ENCODE data around the gene DSC2. TPM values are rescaled to one million over a fixed set of nuclear protein-coding genes. Genes with fewer than 3 reads are reported as not detected.

DSC2 gene
- total RNA-seq (2022) (21.7 and 22.7 TPM in 2 replicates), Bru-seq, nascent RNA (percentile 68 among the genes with signal in this experiment), BruChase-seq, experiment 1, labeled RNA remaining after a 2-hour chase (percentile 77 among the genes with signal in this experiment), BruChase-seq, experiment 2, labeled RNA remaining after a 6-hour chase (percentile 91 among the genes with signal in this experiment)
- long read RNA-seq, full-length matches to known transcripts = 29 of 50 reads
- long read RNA-seq, partial matches to known transcripts = 13 of 50 reads
- long read RNA-seq, other reads (novel, unspliced or antisense) = 8 of 50 reads

DNA sequence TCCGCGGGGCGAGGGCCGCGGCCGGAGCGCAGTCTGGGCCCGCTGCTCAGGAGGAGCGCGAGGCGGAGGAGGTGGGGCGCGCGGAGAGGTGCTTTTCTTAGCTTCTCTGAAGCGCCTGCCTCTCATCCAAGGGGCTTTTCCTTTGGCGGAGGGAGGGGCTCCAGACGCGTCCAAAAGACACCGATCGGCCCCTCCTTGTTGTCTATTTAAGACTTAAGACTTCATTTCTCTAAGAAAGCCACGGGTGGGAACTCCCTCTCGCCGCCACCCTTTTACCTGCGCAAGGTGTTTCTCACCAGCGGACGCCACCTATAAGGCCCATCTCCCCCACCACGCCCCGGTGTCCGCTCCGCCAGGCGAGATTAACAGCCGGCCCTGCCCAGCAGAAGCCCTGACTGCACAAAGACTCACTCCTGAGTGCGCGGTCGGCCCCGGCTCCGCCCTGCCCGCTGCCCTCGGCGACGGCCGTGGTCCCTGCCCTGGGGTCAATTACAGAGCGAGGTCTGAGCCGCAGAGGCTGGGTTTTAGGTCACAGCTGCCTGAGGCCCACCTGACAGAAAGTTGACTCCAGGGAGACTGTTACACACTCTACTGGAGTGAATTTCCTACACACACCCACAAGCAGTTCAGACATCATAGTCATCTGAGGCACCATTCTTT, at the start of gene DSC2:
DSC2 (minus strand) TSS at position 397 of the 660 bp plus-strand sequence. CDS start 450 bp downstream, outside the sequence.
- Mint-ChIP-seq H3K27ac (ENCODE audit: unreplicated experiment) (peak within 1 kb of the TSS; percentile 86), H3K36me3 (ENCODE audit: insufficient read depth, unreplicated experiment) (peaks cover 6% of the 10 kb centered on the region), H3K27me3 (ENCODE audit: insufficient read depth, unreplicated experiment) (no peaks in the 10 kb centered on the region), H3K4me1 (ENCODE audit: low read depth, unreplicated experiment) (peaks cover 17% of the 10 kb centered on the region), H3K9me3 (ENCODE audit: unreplicated experiment) (no peaks in the 10 kb centered on the region), H3K4me3 (ENCODE audit: unreplicated experiment) (peak within 1 kb of the TSS; percentile 83)
- H3K36me3 ChIP-seq (ENCODE audit: control insufficient read depth, insufficient read depth, low read length) = no peaks in the 10 kb centered on the region
- CTCF ChIA-PET = no interaction called here
- H3K4me1 ChIP-seq = no peaks in the 10 kb centered on the region
- peak within 1 kb of the TSS; percentile 69 for H3K4me3 ChIP-seq (ENCODE audit: low read depth, low read length)
- POLR2A ChIA-PET = no interaction called here
- intact Hi-C loops (cut with micrococcal nuclease; ENCODE audit: unreplicated experiment) = no loop called here
- DNase-seq = peak; percentile 59 to 62
- H3K9me3 ChIP-seq = no peaks in the 10 kb centered on the region
- BruUV-seq (replicated peaks) = no TSS peak
- no peaks in the 10 kb centered on the region for H3K27me3 ChIP-seq (replicated peaks; ENCODE audit: control insufficient read depth, insufficient read depth, low read length)
- TF ChIP-seq, protein P1, sequence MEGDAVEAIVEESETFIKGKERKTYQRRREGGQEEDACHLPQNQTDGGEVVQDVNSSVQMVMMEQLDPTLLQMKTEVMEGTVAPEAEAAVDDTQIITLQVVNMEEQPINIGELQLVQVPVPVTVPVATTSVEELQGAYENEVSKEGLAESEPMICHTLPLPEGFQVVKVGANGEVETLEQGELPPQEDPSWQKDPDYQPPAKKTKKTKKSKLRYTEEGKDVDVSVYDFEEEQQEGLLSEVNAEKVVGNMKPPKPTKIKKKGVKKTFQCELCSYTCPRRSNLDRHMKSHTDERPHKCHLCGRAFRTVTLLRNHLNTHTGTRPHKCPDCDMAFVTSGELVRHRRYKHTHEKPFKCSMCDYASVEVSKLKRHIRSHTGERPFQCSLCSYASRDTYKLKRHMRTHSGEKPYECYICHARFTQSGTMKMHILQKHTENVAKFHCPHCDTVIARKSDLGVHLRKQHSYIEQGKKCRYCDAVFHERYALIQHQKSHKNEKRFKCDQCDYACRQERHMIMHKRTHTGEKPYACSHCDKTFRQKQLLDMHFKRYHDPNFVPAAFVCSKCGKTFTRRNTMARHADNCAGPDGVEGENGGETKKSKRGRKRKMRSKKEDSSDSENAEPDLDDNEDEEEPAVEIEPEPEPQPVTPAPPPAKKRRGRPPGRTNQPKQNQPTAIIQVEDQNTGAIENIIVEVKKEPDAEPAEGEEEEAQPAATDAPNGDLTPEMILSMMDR (IDR thresholded peaks at IDR 0.05; ENCODE audit: insufficient read depth in 1 of 2, low read depth in 1 of 2, low read length in 1 of 2, severe bottlenecking in 1 of 2, unreplicated experiment in 1 of 2) = no peak

DNA sequence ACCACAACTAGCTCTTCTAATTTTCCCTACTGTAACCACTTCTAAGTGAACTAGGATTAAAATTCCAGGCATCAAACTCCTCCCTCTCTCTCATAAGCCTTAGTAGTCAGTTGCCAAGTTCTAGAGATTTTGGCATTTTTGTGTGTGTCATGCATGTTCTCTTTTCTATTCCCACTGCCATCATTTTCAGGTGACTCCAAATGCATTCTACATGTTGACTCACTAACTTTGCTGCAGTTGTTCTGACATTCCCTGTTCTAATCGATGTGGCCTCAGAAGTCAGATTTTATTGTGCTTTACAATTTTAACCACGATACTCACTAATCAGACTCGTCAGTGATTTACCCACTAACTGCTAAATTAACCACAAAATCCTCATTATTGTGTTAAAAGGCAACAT, 47.1 kb upstream of the DSC2 start:
- intact Hi-C loops (cut with micrococcal nuclease; ENCODE audit: unreplicated experiment) = no loop called here
- Histone ChIP-seq H3K9me3 (no peaks in the 10 kb centered on the region), H3K4me1 (no peaks in the 10 kb centered on the region), H3K4me3 (ENCODE audit: low read depth, low read length) (no peak overlapping the region), H3K27me3 (replicated peaks; ENCODE audit: control insufficient read depth, insufficient read depth, low read length) (no peaks in the 10 kb centered on the region), H3K36me3 (ENCODE audit: control insufficient read depth, insufficient read depth, low read length) (no peaks in the 10 kb centered on the region)
- no TSS peak for BruUV-seq (replicated peaks)
- POLR2A ChIA-PET = no interaction called here
- CTCF ChIA-PET = no interaction called here
- Mint-ChIP-seq H3K27ac (ENCODE audit: unreplicated experiment) (no peak overlapping the region), H3K36me3 (ENCODE audit: insufficient read depth, unreplicated experiment) (no peaks in the 10 kb centered on the region), H3K27me3 (ENCODE audit: insufficient read depth, unreplicated experiment) (no peaks in the 10 kb centered on the region), H3K4me3 (ENCODE audit: unreplicated experiment) (no peak overlapping the region), H3K9me3 (ENCODE audit: unreplicated experiment) (no peaks in the 10 kb centered on the region), H3K4me1 (ENCODE audit: low read depth, unreplicated experiment) (no peaks in the 10 kb centered on the region)
- TF ChIP-seq, protein P1 (IDR thresholded peaks at IDR 0.05; ENCODE audit: insufficient read depth in 1 of 2, low read depth in 1 of 2, low read length in 1 of 2, severe bottlenecking in 1 of 2, unreplicated experiment in 1 of 2) = no peak
- DNase-seq = no peak

GRCh38 chr18:31148600-31148999, 46.4 kb upstream of the DSC2 start:
- Mint-ChIP-seq H3K27me3 (ENCODE audit: insufficient read depth, unreplicated experiment) (no peaks in the 10 kb centered on the region), H3K27ac (ENCODE audit: unreplicated experiment) (no peak overlapping the region), H3K36me3 (ENCODE audit: insufficient read depth, unreplicated experiment) (no peaks in the 10 kb centered on the region), H3K4me3 (ENCODE audit: unreplicated experiment) (no peak overlapping the region), H3K9me3 (ENCODE audit: unreplicated experiment) (no peaks in the 10 kb centered on the region), H3K4me1 (ENCODE audit: low read depth, unreplicated experiment) (no peaks in the 10 kb centered on the region)
- no TSS peak for BruUV-seq (replicated peaks)
- Histone ChIP-seq H3K4me1 (no peaks in the 10 kb centered on the region), H3K9me3 (no peaks in the 10 kb centered on the region), H3K4me3 (ENCODE audit: low read depth, low read length) (no peak overlapping the region), H3K27me3 (replicated peaks; ENCODE audit: control insufficient read depth, insufficient read depth, low read length) (no peaks in the 10 kb centered on the region), H3K36me3 (ENCODE audit: control insufficient read depth, insufficient read depth, low read length) (no peaks in the 10 kb centered on the region)
- intact Hi-C loops (cut with micrococcal nuclease; ENCODE audit: unreplicated experiment) = no loop called here
- ChIA-PET CTCF (no interaction called here), POLR2A (no interaction called here)
- TF ChIP-seq, protein P1 (IDR thresholded peaks at IDR 0.05; ENCODE audit: insufficient read depth in 1 of 2, low read depth in 1 of 2, low read length in 1 of 2, severe bottlenecking in 1 of 2, unreplicated experiment in 1 of 2) = no peak
- DNase-seq = no peak
